NAMALWA (cell line): ENCODE data around the gene BPI.
"Not testable (repeated sequence)": the region's sequence is repeated elsewhere in the genome, so short reads cannot be mapped to it uniquely, and the experiment has no call there.

Experiments used
- DNase-seq: peaks from one replicate; pipeline ENCODE4 v3.0.0-alpha.2; 2015; ENCODE audit warnings: low spot score

BPI gene

DNA sequence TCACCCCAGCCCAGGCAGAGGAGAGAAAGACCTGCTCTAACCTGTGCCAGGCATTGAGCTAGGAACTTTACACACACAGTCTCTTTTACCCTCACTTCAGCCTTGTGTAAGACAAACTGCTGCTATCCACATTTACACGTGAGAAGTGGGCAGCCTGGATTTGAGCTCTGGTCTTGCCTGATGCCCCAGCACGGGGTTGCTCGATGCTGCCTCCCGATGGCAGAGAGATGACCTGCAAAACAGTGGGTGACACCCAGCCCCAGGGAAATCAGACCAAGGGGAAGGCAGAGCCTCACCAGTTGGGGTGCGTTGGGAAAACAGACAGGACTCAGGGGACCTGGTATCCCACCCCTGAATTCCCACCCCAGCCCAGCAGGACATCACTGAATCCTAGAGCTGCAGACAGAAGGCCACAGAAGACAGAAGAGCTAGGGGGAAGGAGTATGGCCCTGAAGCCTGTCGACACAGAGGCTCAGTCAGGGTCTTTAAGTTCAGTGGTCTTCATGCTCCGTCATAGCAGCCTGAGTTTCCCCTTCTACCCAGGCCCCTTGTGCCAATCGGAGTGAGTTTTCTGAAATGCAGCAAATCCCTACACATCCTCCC lies 990 bp downstream of the BPI start:
- peak; percentile 59 for DNase-seq

DNA sequence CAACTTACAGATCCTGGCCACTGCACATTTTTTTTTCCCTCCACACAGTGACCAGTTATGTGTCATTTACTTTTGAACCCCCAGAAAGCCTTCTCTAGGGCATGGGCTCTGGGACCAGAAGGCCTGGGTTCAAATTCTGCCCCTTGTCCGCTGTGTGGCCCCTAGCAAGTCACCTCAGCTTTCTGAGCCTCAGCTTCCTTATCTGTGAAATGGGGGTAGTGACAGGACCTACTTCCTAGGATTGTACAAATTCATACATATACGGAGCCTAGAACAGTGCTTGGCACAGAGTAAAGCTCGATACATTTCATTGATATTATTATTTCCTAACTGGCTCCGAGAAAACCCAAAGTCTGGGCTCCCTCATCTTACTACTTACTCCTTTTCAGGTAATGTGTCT lies 1.6 kb downstream of the BPI start:
- DNase-seq = no peak

DNA sequence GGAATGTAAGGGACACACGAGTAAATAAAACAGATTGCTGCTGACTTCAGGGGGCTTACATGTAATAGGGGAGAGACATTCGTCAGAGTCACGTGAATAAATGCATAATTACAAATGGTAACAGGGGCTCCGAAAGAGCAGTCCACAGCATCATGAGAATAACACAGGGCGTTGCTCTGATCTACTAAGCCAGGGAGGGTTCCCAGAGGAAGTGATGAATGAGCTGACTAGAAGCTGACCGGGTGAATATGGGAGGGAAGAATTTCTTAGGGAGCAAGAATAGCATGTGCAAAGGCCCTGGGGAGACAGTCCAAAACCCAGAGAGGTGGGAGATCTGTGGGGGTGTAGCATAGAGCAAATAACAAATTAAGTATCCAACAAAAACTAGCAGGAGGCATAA lies 2.4 kb downstream of the BPI start:
- no peak for DNase-seq

DNA sequence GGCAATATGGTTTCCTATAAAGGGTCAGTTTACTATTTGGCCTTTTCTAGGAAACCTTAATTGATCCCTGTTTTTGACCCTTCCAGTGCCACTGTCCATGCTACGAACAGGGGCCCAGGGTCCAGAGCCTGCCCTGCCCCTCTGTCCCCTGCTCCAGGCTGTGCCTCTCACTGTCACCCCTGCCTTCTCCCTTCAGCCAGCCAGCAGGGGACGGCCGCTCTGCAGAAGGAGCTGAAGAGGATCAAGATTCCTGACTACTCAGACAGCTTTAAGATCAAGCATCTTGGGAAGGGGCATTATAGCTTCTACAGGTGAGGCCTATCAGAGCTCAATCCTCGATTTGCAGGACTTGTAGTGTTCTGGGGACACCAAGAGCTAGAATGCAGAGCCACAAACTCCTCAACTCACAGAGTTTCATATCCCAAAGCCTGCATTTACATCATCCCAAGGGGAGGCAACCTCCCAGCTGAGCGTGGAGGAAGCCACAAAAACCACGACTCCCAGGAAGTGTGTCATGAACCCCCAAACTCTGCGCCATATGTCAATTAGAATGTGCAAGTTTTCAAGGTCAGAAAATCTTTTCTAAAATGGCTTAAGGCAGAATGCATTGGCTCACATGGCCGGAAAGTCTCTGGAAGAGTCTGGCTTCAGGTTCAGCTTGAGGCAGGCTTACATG lies 3.6 kb downstream of the BPI start:
- DNase-seq = no peak

DNA sequence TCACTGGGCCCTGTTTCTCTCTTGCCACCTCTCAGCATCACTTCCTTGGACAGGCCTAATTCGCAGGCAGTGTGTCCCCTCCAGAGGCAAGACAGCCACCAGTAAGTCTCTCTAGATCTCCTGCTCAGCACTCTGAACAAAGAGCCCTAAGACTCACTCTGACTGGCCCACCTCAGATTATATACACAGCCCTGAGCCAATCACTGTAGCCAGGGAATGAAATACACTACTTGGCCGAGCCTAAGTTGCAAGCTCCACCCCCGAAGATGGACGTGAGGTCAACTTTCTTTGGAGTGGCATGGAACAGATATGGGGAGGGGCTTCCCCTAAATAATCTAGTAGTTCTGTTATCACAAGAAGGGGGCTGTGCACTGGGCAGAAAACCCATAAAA lies 4.1 kb downstream of the BPI start:
- DNase-seq = no peak

DNA sequence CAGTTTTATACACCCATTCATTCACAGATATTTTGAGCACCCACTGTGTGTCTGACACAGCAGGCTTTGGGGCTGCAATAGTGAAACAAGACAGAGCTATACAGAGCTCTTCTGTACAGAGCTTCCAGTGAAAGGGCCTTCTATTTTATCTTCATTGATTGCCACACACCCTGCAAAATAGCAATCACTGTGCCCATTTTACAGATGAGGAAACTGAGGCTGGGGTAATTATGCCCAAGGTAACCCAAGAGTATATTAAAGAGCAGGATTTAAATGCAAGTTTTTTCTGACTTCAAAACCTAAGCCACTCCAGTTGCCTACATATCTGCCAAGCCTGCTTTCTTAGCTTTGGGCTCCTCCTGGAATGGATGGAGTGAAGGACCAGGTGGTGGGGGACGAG lies 4.5 kb downstream of the BPI start:
- no peak for DNase-seq

DNA sequence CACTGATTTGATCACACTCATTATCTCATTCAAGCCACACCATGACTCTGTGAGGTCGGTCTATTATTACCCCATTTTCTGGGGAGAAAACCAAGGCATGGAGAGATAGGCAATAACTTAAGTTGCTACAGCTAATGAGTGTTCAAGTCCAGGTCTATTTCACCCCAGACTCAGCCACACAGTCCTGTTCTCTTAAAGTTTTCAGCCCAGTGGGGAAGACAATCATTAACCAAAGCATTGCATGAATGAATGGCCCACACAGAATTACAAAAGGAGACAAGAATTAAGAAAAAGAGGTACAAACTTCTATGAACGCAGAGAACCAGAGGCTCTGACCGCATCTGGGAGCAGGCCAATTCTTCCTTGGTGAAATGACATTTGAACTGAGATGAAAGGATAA lies 7.1 kb downstream of the BPI start:
- no peak for DNase-seq

DNA sequence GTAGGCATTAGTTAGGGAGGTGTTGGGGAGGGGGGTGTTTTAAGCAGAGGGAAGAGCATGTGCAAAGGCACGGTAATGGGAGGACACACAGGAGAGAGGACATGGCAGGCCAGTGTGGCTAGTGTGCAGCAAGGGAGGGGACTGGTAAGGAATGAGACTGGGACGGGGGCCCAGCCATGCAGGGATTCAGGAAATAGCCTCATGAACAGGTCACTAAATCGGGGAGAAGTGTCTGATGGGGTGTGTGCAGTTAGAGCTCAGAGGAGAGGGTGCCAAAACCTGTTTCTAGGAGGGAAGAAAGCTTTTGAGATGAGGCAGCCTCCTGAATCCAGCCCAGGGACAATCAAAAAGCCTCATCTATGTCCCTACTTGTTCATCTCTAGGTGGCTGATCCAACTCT lies 7.5 kb downstream of the BPI start:
- DNase-seq = no peak

DNA sequence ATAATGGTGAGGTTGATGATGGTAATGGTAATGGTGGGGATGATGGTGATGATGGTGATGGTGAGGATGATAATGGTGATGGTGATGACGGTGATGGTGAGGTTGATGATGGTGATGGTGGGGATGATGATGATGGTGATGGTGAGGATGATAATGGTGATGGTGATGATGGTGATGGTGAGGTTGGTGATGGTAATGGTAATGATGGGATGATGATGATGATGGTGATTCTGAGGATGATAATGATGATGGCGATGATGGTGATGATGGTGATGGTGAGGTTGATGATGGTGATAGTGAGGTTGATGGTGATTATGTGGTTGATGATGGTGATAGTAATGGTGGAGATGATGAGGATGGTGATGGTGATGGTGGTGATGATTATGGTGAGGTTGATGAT lies 9.7 kb downstream of the BPI start:
- no peak for DNase-seq

DNA sequence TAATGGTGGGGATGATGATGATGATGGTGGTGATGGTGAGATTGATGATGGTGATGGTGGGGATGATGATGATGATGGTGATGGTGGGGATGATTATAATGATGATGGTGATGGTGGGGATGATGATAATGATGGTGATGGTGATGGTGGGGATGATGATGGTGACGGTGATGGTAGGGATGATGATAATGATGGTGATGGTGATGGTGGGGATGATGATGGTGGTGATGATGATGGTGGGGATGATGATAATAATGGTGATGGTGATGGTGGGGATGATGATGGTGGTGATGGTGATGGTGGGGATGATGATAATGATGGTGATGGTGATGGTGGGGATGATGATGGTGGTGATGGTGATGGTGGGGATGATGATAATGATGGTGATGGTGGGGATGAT lies 10.4 kb downstream of the BPI start:
- DNase-seq = not testable (repeated sequence)

DNA sequence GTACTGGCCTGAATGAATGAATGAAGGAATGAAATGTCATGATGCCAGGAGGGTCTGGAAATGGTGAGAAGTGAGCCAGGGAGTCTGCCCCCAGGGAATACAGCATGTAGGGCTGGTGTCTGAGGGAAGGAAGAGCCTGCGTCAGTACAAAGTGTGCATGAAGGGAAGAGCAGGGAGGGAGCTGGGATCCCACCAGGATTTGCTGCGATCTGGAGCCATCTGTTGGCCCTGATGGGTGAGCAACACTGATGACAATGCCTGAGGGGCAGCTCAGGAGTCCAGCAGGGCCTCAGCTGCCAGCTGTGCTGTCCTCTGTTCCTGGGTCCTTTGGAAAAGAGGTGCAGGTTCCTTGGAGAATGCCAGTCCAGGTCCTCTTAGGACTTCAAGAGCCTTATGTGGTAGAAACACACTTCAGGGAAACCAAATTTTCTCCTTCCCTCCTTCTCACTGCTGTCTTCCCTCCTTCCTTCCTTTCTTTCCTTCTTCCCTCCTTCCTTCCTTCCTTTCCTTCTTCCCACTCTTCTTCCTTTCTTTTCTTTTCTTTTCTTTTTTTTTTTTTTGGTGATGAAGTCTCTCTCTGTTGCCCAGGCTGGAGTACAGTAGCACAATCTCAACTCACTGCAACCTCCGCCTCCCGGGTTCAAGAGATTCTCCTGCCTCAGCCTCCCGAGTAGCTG lies 11.5 kb downstream of the BPI start:
- DNase-seq = no peak

DNA sequence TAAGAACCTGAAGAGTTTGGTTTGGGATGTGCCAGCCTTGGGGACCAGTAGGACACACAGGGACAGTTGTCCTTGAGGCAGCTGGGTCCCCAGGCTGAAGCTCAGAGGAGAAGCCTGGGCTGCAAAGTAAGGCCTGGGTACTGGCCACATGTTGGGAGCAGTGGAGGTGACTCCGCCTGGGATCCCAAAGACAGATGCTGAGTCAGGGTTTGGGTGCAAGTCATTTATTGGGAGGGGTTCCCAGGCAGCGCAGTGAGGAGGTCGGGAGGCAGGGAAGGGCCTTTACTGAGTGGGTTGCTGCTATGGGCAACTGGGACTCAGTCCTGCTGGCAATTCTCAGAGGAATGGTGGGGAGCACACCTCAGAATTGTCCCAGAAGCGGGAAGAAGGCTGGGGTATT lies 12.4 kb downstream of the BPI start:
- no peak for DNase-seq

DNA sequence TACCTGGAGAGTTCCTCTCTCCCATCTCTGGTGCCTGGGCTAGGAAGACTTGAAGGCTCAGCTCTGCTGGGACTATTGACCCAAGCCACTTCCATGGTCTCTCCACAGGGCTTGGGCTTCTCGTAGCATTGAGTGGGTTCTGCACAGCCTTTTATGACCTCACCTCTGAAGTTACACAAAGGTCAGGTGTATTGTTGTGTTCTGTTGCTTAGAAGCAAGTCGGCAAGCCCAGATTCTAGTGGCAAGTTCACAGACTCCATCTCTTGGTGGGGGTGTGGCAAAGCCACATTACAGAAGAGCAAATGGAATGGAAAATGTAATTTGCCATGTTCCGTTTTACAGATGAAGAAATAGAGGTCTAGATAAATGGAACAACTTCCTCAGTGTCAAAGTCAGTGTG lies 13.5 kb downstream of the BPI start:
- DNase-seq = no peak

DNA sequence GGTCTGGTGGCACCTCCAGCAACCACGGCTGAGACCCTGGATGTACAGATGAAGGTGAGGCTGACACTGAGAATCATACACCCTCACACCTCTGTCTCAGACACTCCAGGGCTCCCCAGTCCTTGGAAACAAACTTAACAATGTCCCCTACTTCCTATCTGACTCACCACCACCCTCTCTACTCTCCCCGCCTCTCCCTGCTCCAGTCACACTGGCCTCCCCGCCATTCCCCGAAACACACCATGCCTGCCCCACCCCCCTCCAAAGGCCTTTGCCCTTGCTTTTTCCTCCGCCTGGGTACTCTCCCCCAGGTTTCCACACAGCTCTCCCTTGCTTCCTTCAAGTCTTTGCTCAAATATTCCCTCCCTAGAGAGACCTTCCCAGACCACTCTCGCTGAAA lies 16.3 kb downstream of the BPI start:
- no peak for DNase-seq

DNA sequence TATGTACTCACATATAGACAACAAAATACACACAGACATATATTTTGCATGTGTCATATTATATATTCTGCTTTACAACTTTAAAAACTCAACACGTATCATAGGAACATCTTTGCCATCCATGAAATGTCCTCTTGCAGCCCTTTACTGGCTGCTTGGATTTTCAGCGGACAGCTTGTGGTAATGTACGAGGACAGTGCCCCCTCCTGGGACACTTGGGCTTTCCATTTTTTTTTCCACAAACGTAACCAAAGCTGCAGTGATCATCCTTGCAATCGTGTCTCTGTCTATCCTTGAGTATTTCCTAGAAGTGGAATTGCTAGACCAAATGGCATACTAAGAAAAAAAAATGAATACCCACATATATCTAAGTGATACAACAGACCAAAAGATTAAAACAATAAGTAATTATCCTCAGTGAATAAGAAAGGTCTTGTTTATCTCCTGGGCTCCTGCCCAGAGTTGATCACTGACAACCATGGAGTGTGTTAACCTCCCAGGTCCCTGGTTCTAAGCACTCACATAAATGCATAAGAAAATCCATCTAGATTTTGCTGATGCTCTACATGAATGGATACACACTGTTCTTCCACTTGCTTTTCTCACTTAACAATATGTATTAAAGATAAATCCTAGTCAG lies 18.1 kb downstream of the BPI start:
- DNase-seq = peak; percentile 40

DNA sequence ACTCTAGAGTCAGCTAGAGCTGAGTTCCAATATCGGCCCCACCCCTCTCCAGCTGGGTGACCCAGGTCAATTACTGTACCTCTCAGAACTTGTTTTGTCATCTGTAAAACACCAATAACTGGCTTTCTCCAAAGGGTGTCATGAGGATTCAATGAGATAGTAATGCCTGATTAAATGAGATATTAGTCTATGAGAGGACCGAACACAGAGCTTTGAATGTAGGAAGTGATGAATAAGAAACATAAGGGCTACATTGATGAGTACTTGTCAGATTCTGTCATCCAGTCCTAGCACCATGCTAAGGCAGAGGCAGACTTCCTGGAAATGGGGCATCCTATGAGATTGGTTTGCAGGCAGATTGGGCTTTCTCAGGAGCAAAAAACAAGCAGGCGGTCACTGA lies 20.2 kb downstream of the BPI start:
- DNase-seq = no peak

DNA sequence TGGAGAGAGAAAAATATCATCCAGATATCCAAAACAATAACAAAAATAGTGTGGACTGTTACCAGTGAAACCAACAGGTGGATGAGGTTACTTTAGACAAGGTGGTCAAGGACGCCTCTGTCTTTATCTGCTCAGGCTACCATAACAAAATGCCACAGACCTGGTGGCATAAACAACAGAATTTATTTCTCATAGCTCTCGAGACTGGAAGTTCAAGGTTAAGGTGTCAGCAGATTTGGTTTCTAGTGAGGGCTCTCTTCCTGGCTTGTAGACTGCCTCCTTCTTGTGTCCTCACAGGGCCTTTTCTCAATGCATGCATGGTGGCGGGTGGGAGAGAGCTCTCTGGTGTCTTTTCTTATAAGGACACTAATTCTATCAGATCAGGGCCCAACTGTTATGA lies 21.2 kb downstream of the BPI start:
- no peak for DNase-seq

DNA sequence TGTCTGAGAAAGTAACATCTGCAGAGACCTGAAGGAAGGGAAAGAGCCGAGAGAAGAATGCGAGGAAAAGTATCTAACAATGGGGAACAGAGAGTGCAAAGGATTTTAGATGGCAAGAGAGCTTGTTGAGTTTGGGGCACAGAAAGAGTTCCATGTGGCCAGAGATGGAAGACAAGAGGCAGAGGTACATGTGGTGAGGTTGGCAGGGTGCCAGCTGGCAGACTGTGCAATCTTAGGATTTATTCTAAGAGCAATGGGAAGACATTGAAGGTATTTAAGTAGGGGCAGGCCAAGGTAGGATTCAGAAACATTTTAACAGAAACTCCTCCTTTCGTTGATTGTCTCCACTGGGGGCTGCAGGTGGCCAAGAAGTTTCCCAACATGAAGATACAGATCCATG lies 21.9 kb downstream of the BPI start:
- no peak for DNase-seq

DNA sequence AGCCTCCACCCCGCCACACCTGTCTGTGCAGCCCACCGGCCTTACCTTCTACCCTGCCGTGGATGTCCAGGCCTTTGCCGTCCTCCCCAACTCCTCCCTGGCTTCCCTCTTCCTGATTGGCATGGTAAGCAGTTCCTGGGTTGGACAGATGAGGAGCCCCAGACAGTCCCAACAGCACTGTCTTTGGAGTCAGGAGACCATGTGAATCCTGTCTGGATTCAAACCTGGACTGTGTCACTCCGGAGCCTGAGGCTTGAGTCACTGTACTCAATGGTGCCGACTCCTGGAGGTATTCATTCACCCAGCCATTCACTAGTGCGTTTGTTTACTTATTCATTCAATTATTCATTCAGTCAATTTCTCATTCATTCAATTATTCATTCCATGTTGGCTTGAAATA lies 22.4 kb downstream of the BPI start:
- DNase-seq = no peak

DNA sequence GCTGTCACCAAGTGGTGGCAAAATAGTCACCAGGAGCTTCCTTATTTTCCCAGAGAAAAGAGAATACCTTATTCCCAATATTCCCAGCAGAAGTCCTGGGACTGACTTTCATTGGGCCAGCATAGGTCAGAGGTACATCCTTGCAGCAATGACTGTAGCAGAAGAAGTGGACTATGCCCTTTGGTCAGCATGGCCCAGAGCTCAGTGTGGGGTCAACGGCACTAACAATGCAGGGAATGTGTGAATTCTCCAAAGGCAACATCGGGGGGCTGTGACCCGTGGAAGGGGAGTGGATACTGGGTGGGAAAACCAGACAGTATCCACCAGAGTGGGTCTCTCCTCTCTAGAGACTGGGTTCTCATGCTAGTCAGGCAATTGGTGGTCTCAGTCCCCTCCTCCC lies 26.7 kb downstream of the BPI start:
- no peak for DNase-seq

DNA sequence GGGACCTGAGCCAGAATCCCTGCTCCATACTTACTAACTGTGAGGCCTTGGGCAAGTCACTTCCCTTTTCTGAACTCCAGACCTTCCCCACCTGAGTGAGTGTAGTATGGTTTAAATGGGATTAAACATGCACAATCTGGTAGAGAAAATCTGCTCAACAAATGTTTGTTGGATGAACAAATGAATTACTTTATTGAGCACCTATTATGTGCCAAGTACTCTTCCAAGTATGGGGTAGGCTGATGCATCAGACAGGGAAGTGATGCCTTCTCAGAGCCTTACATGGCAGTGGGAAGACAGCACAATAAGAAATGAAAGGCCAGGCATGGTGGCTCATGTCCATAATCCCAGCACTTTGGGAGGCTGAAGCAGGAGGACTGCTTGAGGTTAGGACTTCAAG lies 27.3 kb downstream of the BPI start:
- no peak for DNase-seq

DNA sequence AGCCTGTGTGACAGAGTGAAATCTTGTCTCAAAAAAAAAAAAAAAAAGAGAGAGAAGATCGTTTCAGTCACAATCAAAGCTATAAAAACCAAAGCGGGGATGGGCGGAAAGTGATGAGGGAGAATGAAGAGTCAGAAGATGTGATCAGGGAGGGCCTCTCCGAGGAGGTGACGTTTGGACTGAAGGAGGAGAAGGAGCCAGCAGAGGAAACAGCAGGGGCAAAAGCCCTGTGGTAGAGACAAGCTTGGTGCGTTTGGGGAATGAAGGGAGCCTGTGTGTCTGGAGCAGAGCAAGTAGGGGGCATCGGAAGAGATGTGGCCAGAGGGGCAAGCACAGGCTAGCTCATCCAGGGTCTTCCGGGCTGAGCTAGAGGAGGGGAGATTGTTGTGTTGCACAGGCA lies 27.9 kb downstream of the BPI start:
- DNase-seq = no peak

DNA sequence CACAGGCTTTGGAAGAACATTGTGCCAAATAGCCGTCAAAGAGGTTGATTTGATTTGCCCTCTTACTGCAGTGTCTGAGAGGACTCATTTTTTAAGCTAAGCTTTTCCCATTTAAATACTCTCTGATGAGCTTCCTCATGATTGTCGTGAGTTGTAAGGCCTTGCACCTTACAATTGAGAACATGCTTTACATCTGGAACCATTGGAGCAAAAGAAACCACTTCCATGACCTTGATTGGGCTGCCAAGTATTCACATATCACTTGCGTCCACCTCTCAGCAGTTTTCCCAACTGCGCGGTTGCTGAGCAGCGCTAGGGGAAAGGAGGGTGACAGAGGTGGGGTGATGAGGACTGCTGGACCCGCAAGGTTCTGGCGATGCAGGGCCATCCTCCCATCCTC lies 30.1 kb downstream of the BPI start:
- DNase-seq = no peak
